Hematopoietic multipotent progenitor cell (in vitro differentiated cells): ENCODE data around the gene MAP7D3. TPM values are rescaled to one million over a fixed set of nuclear protein-coding genes. Genes with fewer than 3 reads are reported as not detected.
A peak's percentile ranks its signal among the peaks of the same experiment; 100 is the strongest.
"Not testable (repeated sequence)": the region's sequence is repeated elsewhere in the genome, so short reads cannot be mapped to it uniquely, and the experiment has no call there.

ENCODE experiments used
- DNase-seq, 3 donors: peaks; one replicate each; pipeline ENCODE4 v3.0.0-alpha.2; 2011 to 2015; ENCODE audit warnings: low read depth in 2 of 3, low spot score in 2 of 3
- total RNA-seq: library from RNA; depleted of rRNA; stranded (reverse); fragments of >200 nt; gene quantifications from one replicate; pipeline ENCODE4 v1.2.3, GENCODE V29; 2012

The MAP7D3 gene
- total RNA-seq, 1 donor: 10.0 TPM

- DNase-seq: no peak
These were observed 62.0 kb downstream of the MAP7D3 start for GRCh38 chrX:136189222-136189621.

DNA sequence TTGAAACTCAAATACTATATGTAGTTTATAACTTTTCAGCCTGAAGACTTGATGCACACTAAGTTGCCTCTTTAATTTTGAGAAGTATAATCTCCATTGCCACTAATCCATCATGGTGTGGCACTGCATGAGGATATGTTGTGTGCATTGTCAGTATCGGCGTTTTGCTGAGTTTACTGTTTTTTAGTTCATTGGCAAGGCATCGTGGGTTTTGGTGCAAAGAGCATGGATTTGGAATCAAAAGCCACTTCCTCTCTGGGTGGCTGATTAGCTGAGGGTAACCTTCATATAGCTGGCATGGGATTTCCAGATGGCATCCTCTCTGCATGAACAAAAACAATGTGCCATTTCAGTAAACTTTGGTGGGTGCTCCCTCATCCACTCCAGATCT is 65.2 kb downstream of the MAP7D3 start:
- no peak for DNase-seq

DNA sequence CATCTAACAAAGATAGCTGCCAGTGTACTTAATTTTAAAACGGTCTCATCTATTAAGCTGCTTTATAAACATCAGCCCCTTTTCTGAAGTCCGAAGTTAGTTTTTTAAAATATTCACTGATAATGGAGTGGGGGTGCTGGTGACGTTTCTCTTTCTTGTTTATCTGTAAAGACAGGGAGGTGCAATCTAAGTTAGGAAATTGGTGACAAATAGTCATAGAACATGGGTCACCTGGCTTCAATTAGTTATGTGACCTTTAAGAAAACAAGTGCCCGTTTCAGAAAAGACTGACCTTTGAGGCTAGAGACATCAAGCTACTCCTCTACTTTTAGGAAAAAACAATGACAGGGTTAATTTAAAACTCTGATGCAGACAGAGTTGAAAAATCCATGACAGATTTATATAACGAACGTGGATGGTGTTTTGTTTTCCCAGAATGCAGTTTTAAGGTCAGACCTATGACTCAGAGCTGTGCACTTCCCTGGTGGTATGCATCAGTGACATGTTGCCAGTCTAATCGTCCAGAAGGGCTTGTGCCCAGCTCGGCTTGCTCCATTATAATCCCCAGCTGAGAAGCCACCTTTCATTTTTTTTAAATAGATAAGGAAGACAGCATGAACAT is 65.7 kb downstream of the MAP7D3 start:
- DNase-seq: no peak

- DNase-seq: no peak
These were observed 67.3 kb downstream of the MAP7D3 start for GRCh38 chrX:136183917-136184316.

DNA sequence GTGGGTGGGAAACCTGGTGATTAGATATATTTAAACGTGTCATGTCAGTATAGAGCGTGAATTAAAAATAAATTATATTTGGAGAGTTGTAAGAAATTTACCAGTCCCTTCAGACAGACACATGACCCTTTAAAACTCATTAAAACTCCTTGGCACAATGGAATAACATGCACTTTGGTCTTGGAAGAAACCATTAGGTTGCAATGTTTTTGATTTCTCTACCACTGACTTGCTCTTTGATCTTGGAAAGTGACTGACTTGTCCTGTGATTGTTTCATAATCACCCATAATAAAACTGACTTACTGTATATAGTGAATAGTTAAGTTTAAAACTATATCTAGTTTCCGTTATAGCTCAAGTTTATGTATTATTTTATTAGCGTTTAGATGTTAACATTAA is 68.0 kb downstream of the MAP7D3 start:
- no peak for DNase-seq

DNA sequence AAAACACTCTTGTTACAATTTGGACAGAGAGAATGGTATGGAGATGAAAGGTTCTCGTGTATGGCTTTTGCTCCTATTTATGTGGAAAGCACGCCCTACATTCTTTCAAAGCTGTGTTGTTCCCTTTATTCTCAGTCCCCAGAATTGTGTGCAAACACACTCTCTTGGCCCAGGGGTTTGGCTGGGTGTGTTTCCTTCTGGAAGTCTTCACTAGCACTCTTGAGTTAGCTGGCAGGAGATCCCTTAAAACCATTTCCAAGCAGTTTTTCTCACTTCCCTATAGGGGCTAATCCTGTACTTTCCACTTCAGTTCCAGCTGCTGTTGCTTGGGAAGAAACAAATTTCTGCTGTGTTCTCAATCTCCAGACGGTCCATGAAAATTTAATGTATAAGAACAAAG is 68.8 kb downstream of the MAP7D3 start:
- DNase-seq: no peak

DNA sequence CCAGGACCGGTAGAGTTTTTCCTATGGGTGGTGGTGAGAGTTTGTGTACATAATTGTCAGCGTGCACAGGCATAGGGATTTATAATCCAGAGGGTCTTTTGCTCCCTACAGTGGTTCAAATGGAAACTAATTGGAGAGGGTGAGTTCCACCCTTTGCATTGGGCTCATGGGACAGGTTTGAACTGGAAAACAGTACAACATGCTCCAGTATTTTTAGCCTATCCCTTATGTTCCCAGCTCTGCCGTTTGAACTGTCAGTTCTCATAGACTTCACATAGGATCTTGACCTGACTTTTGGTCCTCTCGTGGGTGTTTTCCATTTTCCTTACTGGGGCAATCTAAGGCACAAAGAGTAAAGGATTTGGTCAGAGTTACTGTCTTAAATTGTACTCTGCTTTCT is 72.1 kb downstream of the MAP7D3 start:
- no peak for DNase-seq

DNA sequence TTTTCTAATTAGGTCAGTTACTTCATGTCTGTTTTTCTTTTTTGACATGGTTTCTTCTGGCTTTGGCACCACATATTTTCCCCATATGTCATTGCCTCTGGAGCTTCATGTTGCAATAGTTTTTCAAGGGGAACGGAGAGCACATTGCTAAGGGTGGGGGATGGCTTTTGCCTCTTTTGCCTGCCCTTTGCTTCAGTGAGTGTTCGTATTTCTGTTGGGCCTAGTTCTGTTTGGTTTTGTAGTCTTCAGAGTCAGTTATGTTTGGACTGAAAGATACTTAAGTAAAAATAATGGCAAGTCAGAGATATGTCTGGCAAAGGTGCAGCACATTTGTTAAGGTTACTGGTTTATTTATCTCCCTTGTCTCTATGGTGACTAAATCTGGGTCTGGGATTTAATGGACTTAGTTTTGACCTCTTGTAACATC is 74.8 kb downstream of the MAP7D3 start:
- DNase-seq: no peak

DNA sequence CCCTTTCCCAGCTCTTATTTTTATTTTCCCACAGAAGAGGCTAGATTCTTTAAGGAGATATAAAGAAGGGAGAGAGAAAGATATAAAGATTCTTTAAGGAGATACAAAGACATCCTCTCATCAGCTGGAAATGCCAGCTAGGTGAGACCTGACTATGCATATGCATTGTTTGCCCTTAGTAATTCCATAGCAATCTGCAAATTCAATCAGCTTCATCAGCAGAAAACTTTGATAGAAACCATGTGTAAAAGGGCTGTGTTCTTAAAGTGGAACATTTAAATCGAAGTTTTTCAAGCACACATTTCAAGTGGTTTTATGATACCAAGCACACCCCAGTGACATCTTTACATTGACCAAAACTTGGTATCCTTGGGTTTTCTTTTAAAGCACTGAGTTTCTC is 79.8 kb downstream of the MAP7D3 start:
- DNase-seq: no peak

- no peak for DNase-seq
These were observed 80.9 kb downstream of the MAP7D3 start for GRCh38 chrX:136170139-136170800.

- DNase-seq: peak in 2 of 3 donors; percentile 85 to 95
These were observed 82.1 kb downstream of the MAP7D3 start for GRCh38 chrX:136168929-136169735.

- not testable (repeated sequence) for DNase-seq
These were observed 83.2 kb downstream of the MAP7D3 start for GRCh38 chrX:136167989-136168388.

- peak in 2 of 3 donors; percentile 35 to 55 for DNase-seq
These were observed 84.9 kb downstream of the MAP7D3 start for GRCh38 chrX:136166221-136166855.

GRCh38 chrX:136165406-136165805 is 85.8 kb downstream of the MAP7D3 start:
- DNase-seq: no peak

- DNase-seq: no peak
These were observed 87.5 kb downstream of the MAP7D3 start for GRCh38 chrX:136163689-136164088.

Other genes starting within 250 kb of the MAP7D3 start
- gene FHL1, start 103.9 kb downstream of the MAP7D3 start, total RNA-seq: 403 TPM
- under 0.01 TPM for gene ADGRG4, start 49.6 kb upstream of the MAP7D3 start, total RNA-seq
- not detected for gene BRS3, start 236.5 kb upstream of the MAP7D3 start, total RNA-seq
- gene HTATSF1, start 246.2 kb upstream of the MAP7D3 start, total RNA-seq: 35.0 TPM